H1 (cell line): ENCODE data around the gene FAM3B. TPM values are rescaled to one million over a fixed set of nuclear protein-coding genes. Genes with fewer than 3 reads are reported as not detected.

Source experiments
- CHD7 ChIP-seq: fragments of 300-600 bp; sonication (generic); IDR thresholded peaks from 2 replicates; pipeline ENCODE4 v1.7.1; 2012; ENCODE audit warnings: low read length, moderate library complexity, mild to moderate bottlenecking, inconsistent platforms; ENCODE audit not compliant: insufficient replicate concordance
- E2F6 ChIP-seq: IDR thresholded peaks from 2 replicates; pipeline ENCODE4 v1.6.1; 2012; ENCODE audit warnings: inconsistent platforms
- HDAC2 ChIP-seq, 2 experiments: fragments of 300-600 bp in 1 of 2; sonication (generic) in 1 of 2; IDR thresholded peaks; 2 replicates each; pipeline ENCODE4 v1.6.1; 2011 to 2012; ENCODE audit warnings: low read depth in 2 of 2, low read length in 2 of 2, mild to moderate bottlenecking in 2 of 2, moderate library complexity in 2 of 2, borderline replicate concordance in 1 of 2, inconsistent platforms in 1 of 2
- POLR2A ChIP-seq, 2 experiments: IDR thresholded peaks; 1 replicate in 1 of 2; 2 replicates in 1 of 2; pipeline ENCODE4 v1.6.1; 2011; ENCODE audit warnings: low read depth in 2 of 2, low read length in 2 of 2, mild to moderate bottlenecking in 2 of 2; ENCODE audit errors: control extremely low read depth in 1 of 2
- SIN3A ChIP-seq, 2 experiments: IDR thresholded peaks in 1 of 2; conservative IDR thresholded peaks in 1 of 2; 2 replicates each; pipeline ENCODE4 v1.6.1; 2011 to 2012; ENCODE audit warnings: low read length in 2 of 2, improper control_type of control experiment in 1 of 2, low read depth in 1 of 2, mild to moderate bottlenecking in 1 of 2
- SP1 ChIP-seq: IDR thresholded peaks from 2 replicates; pipeline ENCODE4 v1.6.1; 2011; ENCODE audit warnings: low read depth, low read length
- polyA plus RNA-seq, 7 experiments: library from polyadenylated mRNA; depleted of rRNA in 3 of 7; stranded (reverse) in 5 of 7; unstranded in 2 of 7; fragments of >200 nt in 5 of 7; fragments of 200-250 nt in 2 of 7; gene quantifications; 1 replicate in 5 of 7; 2 replicates in 1 of 7; 4 replicates in 1 of 7; pipeline versions ENCODE4 v1.2.1 to v1.2.3, GENCODE V29; 2011 to 2013; ENCODE audit warnings: missing spikeins in 2 of 7, mixed read lengths in 2 of 7
- total RNA-seq: library from RNA; stranded (reverse); fragmentation: NEBNext Ultra II Directional; extraction: Animal tissue kit (Norgen Biotek cat#: 25700); gene quantifications from 2 replicates; pipeline ENCODE4 v1.2.1, GENCODE V29; 2021

FAM3B gene
- total and polyA plus RNA-seq, 2 of the 8 experiments (the other 6 are each of a cell fraction or from before 2014, with no cell fraction given), result 2.0 TPM

DNA sequence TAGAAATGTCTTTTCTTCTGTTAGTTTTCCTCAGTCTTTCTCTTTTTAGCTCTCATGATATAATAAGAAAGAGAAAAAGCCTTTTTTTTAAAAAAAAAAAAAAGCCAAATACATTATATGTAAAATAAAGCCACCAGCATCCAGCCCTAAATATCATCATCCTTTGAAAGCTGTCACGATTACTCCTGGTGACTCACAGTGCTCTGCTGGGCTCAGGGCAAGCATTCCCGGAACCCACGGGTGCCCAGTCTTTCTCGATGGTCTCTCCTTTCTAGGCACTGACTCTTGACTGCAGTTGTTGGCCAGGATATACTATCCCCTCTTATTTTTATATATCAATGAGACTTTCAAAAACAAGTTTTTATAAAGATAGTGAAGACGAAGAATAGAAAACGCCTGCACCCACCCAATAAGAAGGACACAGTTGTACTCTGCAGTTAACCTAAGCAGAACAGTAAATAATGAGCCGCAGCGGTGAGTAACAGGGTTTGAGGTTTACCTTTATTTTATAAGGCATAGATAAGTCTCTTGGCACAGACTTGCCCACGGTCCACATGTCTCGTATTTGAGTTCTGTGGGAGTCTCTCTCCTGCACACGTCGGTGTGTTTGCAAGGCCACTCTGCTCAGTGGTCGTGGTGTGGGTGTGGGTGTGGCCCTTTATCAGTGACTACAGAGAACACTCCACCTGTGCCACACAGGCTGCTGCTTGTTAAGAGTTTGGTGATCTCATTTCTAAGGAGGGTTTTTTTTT lies 29.5 kb downstream of the FAM3B start (continued):
- no peak for TF ChIP-seq CHD7
- TF ChIP-seq POLR2A (IDR thresholded peaks at IDR 0.05; ENCODE audit: control extremely low read depth in 1 of 2, low read depth in 2 of 2, low read length in 2 of 2), result no peak
- no peak for TF ChIP-seq SIN3A (conservative IDR thresholded peaks at IDR 0.05 in 1 of 2, IDR thresholded peaks at IDR 0.05 in 1 of 2; ENCODE audit: low read depth in 1 of 2, low read length in 2 of 2)
- TF ChIP-seq SP1, result no peak
- no peak for TF ChIP-seq HDAC2 (IDR thresholded peaks at IDR 0.05; ENCODE audit: borderline replicate concordance in 1 of 2, low read depth in 2 of 2, low read length in 2 of 2)
- TF ChIP-seq E2F6, result no peak
